ENCODE measurements around the gene RELN.

The RELN gene

GRCh38 chr7:103777440-103777839 lies 212.0 kb downstream of the RELN start:
- DNase-seq: no peak

GRCh38 chr7:103773726-103774125 lies 215.7 kb downstream of the RELN start:
- DNase-seq: no peak

- no peak for DNase-seq
These were observed 217.2 kb downstream of the RELN start for GRCh38 chr7:103772171-103772773.

GRCh38 chr7:103771294-103771693 lies 218.2 kb downstream of the RELN start:
- no peak for DNase-seq

- no peak for DNase-seq
These were observed 222.8 kb downstream of the RELN start for GRCh38 chr7:103766660-103767059.

- no peak for DNase-seq
These were observed 223.6 kb downstream of the RELN start for GRCh38 chr7:103765901-103766300.

- no peak for DNase-seq
These were observed 224.6 kb downstream of the RELN start for GRCh38 chr7:103764901-103765300.

- no peak for DNase-seq
These were observed 226.6 kb downstream of the RELN start for GRCh38 chr7:103762877-103763276.

- DNase-seq: no peak
These were observed 227.2 kb downstream of the RELN start for GRCh38 chr7:103762065-103762760.

- no peak for DNase-seq
These were observed 236.5 kb downstream of the RELN start for GRCh38 chr7:103752995-103753394.

- DNase-seq: no peak
These were observed 238.1 kb downstream of the RELN start for GRCh38 chr7:103751311-103751880.

- no peak for DNase-seq
These were observed 240.8 kb downstream of the RELN start for GRCh38 chr7:103748680-103749079.

- DNase-seq: no peak
These were observed 254.1 kb downstream of the RELN start for GRCh38 chr7:103735377-103735776.

- DNase-seq: no peak
These were observed 258.3 kb downstream of the RELN start for GRCh38 chr7:103731169-103731568.

- DNase-seq: no peak
These were observed 260.4 kb downstream of the RELN start for GRCh38 chr7:103729026-103729425.

GRCh38 chr7:103727982-103728610 lies 261.4 kb downstream of the RELN start:
- DNase-seq: no peak

GRCh38 chr7:103719070-103719469 lies 270.4 kb downstream of the RELN start:
- no peak for DNase-seq

GRCh38 chr7:103718482-103719061 lies 270.9 kb downstream of the RELN start:
- DNase-seq: no peak

- no peak for DNase-seq
These were observed 271.9 kb downstream of the RELN start for GRCh38 chr7:103717574-103717973.

- no peak for DNase-seq
These were observed 273.9 kb downstream of the RELN start for GRCh38 chr7:103715376-103716120.

GRCh38 chr7:103714376-103714927 lies 275.0 kb downstream of the RELN start:
- no peak for DNase-seq

- DNase-seq: no peak
These were observed 276.3 kb downstream of the RELN start for GRCh38 chr7:103712991-103713778.
